ENCODE measurements around the gene MRGPRE. TPM values are rescaled to one million over a fixed set of nuclear protein-coding genes. Genes with fewer than 3 reads are reported as not detected.

MRGPRE gene
- polyA plus RNA-seq, 1 donor: not detected

- no peak for DNase-seq
- no peak overlapping the region for H3K27ac ChIP-seq (ENCODE audit: low read length)
- H3K27me3 ChIP-seq (ENCODE audit: control insufficient read depth, insufficient read depth, low read length): peaks cover 51% of the 10 kb centered on the region
- no peaks in the 10 kb centered on the region for H3K36me3 ChIP-seq (ENCODE audit: control insufficient read depth, insufficient read depth, low read length)
- no peak overlapping the region for H3K4me3 ChIP-seq (ENCODE audit: low read length)
- peaks cover 16% of the 10 kb centered on the region for H3K4me1 ChIP-seq (ENCODE audit: control insufficient read depth, insufficient read depth, low read length)
- no CpG with 5 or more reads among the region's 17 CpGs for WGBS (ENCODE audit: insufficient coverage, low lambda C conversion rate)
- H3K9me3 ChIP-seq (ENCODE audit: control insufficient read depth, low read depth, low read length): no peaks in the 10 kb centered on the region
Measured at GRCh38 chr11:3201677-3202181, 30.5 kb downstream of the MRGPRE start.

- DNase-seq: no peak
- H3K4me3 ChIP-seq (ENCODE audit: low read length): no peak overlapping the region
- H3K4me1 ChIP-seq (ENCODE audit: control insufficient read depth, insufficient read depth, low read length): peaks cover 15% of the 10 kb centered on the region
- H3K27me3 ChIP-seq (ENCODE audit: control insufficient read depth, insufficient read depth, low read length): peaks cover 51% of the 10 kb centered on the region
- no CpG with 5 or more reads among the region's 15 CpGs for WGBS (ENCODE audit: insufficient coverage, low lambda C conversion rate)
- H3K9me3 ChIP-seq (ENCODE audit: control insufficient read depth, low read depth, low read length): no peaks in the 10 kb centered on the region
- no peaks in the 10 kb centered on the region for H3K36me3 ChIP-seq (ENCODE audit: control insufficient read depth, insufficient read depth, low read length)
- H3K27ac ChIP-seq (ENCODE audit: low read length): no peak overlapping the region
Measured at GRCh38 chr11:3201112-3201581, 31.1 kb downstream of the MRGPRE start.

GRCh38 chr11:3200388-3201111 is 31.7 kb downstream of the MRGPRE start:
- Histone ChIP-seq H3K27ac (ENCODE audit: low read length) (no peak overlapping the region), H3K27me3 (ENCODE audit: control insufficient read depth, insufficient read depth, low read length) (peaks cover 51% of the 10 kb centered on the region), H3K36me3 (ENCODE audit: control insufficient read depth, insufficient read depth, low read length) (no peaks in the 10 kb centered on the region), H3K4me1 (ENCODE audit: control insufficient read depth, insufficient read depth, low read length) (peaks cover 15% of the 10 kb centered on the region), H3K9me3 (ENCODE audit: control insufficient read depth, low read depth, low read length) (no peaks in the 10 kb centered on the region), H3K4me3 (ENCODE audit: low read length) (no peak overlapping the region)
- no peak for DNase-seq
- WGBS (ENCODE audit: insufficient coverage, low lambda C conversion rate): no CpG with 5 or more reads among the region's 12 CpGs

GRCh38 chr11:3199537-3200295 is 32.5 kb downstream of the MRGPRE start:
- peaks cover 11% of the 10 kb centered on the region for H3K4me1 ChIP-seq (ENCODE audit: control insufficient read depth, insufficient read depth, low read length)
- no peak for DNase-seq
- H3K36me3 ChIP-seq (ENCODE audit: control insufficient read depth, insufficient read depth, low read length): no peaks in the 10 kb centered on the region
- H3K4me3 ChIP-seq (ENCODE audit: low read length): no peak overlapping the region
- peaks cover 48% of the 10 kb centered on the region for H3K27me3 ChIP-seq (ENCODE audit: control insufficient read depth, insufficient read depth, low read length)
- no peaks in the 10 kb centered on the region for H3K9me3 ChIP-seq (ENCODE audit: control insufficient read depth, low read depth, low read length)
- WGBS (ENCODE audit: insufficient coverage, low lambda C conversion rate): no CpG with 5 or more reads among the region's 19 CpGs
- H3K27ac ChIP-seq (ENCODE audit: low read length): no peak overlapping the region

GRCh38 chr11:3198815-3199214 is 33.4 kb downstream of the MRGPRE start:
- peaks cover 11% of the 10 kb centered on the region for H3K4me1 ChIP-seq (ENCODE audit: control insufficient read depth, insufficient read depth, low read length)
- H3K4me3 ChIP-seq (ENCODE audit: low read length): no peak overlapping the region
- DNase-seq: no peak
- H3K9me3 ChIP-seq (ENCODE audit: control insufficient read depth, low read depth, low read length): no peaks in the 10 kb centered on the region
- H3K27me3 ChIP-seq (ENCODE audit: control insufficient read depth, insufficient read depth, low read length): peaks cover 40% of the 10 kb centered on the region
- WGBS (ENCODE audit: insufficient coverage, low lambda C conversion rate): no CpG with 5 or more reads among the region's 15 CpGs
- H3K36me3 ChIP-seq (ENCODE audit: control insufficient read depth, insufficient read depth, low read length): no peaks in the 10 kb centered on the region
- H3K27ac ChIP-seq (ENCODE audit: low read length): no peak overlapping the region

GRCh38 chr11:3197878-3198528 is 34.2 kb downstream of the MRGPRE start:
- H3K9me3 ChIP-seq (ENCODE audit: control insufficient read depth, low read depth, low read length): no peaks in the 10 kb centered on the region
- DNase-seq: no peak
- peaks cover 11% of the 10 kb centered on the region for H3K4me1 ChIP-seq (ENCODE audit: control insufficient read depth, insufficient read depth, low read length)
- no peak overlapping the region for H3K4me3 ChIP-seq (ENCODE audit: low read length)
- H3K27ac ChIP-seq (ENCODE audit: low read length): no peak overlapping the region
- H3K27me3 ChIP-seq (ENCODE audit: control insufficient read depth, insufficient read depth, low read length): peaks cover 32% of the 10 kb centered on the region
- H3K36me3 ChIP-seq (ENCODE audit: control insufficient read depth, insufficient read depth, low read length): no peaks in the 10 kb centered on the region
- WGBS (ENCODE audit: insufficient coverage, low lambda C conversion rate): no CpG with 5 or more reads among the region's 8 CpGs

- DNase-seq: no peak
- peaks cover 11% of the 10 kb centered on the region for H3K4me1 ChIP-seq (ENCODE audit: control insufficient read depth, insufficient read depth, low read length)
- H3K9me3 ChIP-seq (ENCODE audit: control insufficient read depth, low read depth, low read length): no peaks in the 10 kb centered on the region
- H3K27me3 ChIP-seq (ENCODE audit: control insufficient read depth, insufficient read depth, low read length): peaks cover 24% of the 10 kb centered on the region
- WGBS (ENCODE audit: insufficient coverage, low lambda C conversion rate): no CpG with 5 or more reads among the region's 11 CpGs
- H3K27ac ChIP-seq (ENCODE audit: low read length): no peak overlapping the region
- H3K4me3 ChIP-seq (ENCODE audit: low read length): no peak overlapping the region
- H3K36me3 ChIP-seq (ENCODE audit: control insufficient read depth, insufficient read depth, low read length): no peaks in the 10 kb centered on the region
Measured at GRCh38 chr11:3197044-3197695, 35.0 kb downstream of the MRGPRE start.

GRCh38 chr11:3196161-3197043 is 35.8 kb downstream of the MRGPRE start:
- peaks cover 11% of the 10 kb centered on the region for H3K4me1 ChIP-seq (ENCODE audit: control insufficient read depth, insufficient read depth, low read length)
- H3K27me3 ChIP-seq (ENCODE audit: control insufficient read depth, insufficient read depth, low read length): peaks cover 16% of the 10 kb centered on the region
- no CpG with 5 or more reads among the region's 23 CpGs for WGBS (ENCODE audit: insufficient coverage, low lambda C conversion rate)
- DNase-seq: no peak
- no peak overlapping the region for H3K27ac ChIP-seq (ENCODE audit: low read length)
- no peaks in the 10 kb centered on the region for H3K36me3 ChIP-seq (ENCODE audit: control insufficient read depth, insufficient read depth, low read length)
- no peak overlapping the region for H3K4me3 ChIP-seq (ENCODE audit: low read length)
- no peaks in the 10 kb centered on the region for H3K9me3 ChIP-seq (ENCODE audit: control insufficient read depth, low read depth, low read length)

- WGBS (ENCODE audit: insufficient coverage, low lambda C conversion rate): no CpG with 5 or more reads among the region's 22 CpGs
- H3K4me1 ChIP-seq (ENCODE audit: control insufficient read depth, insufficient read depth, low read length): peaks cover 11% of the 10 kb centered on the region
- DNase-seq: peak; percentile 47 to 75
- H3K36me3 ChIP-seq (ENCODE audit: control insufficient read depth, insufficient read depth, low read length): no peaks in the 10 kb centered on the region
- H3K9me3 ChIP-seq (ENCODE audit: control insufficient read depth, low read depth, low read length): no peaks in the 10 kb centered on the region
- H3K27ac ChIP-seq (ENCODE audit: low read length): no peak overlapping the region
- no peak overlapping the region for H3K4me3 ChIP-seq (ENCODE audit: low read length)
- peaks cover 7% of the 10 kb centered on the region for H3K27me3 ChIP-seq (ENCODE audit: control insufficient read depth, insufficient read depth, low read length)
Measured at GRCh38 chr11:3195251-3196160, 36.7 kb downstream of the MRGPRE start.

All from large intestine (tissue), 3 donors.